Psoas muscle (tissue), 8 donors: Measurements from ENCODE around the gene INTS11. TPM values are rescaled to one million over a fixed set of nuclear protein-coding genes. Genes with fewer than 3 reads are reported as not detected.
"Not testable (repeated sequence)": the region's sequence is repeated elsewhere in the genome, so short reads cannot be mapped to it uniquely, and the experiment has no call there.

Source experiments
- ATAC-seq, 4 donors: fragments of 200-7000 bp; cut with Tn5 transposase; one replicate each; pipeline ENCODE4 v1.9.1; 2020; ENCODE audit warnings: moderate library complexity in 3 of 4, mild to moderate bottlenecking in 2 of 4
- DNase-seq, 2 donors: peaks; one replicate each; pipeline ENCODE4 v3.0.0-alpha.2; 2020
- H3K27ac ChIP-seq: fragments of 200-600 bp; one replicate; pipeline ENCODE4 v1.8.0; 2022
- H3K27me3 ChIP-seq, 3 donors: fragments of 200-600 bp in 1 of 3; one replicate each; pipeline versions ENCODE4 v1.6.1 to v1.8.0; 2013 to 2022; ENCODE audit warnings: low read length in 2 of 3, mild to moderate bottlenecking in 2 of 3, moderate library complexity in 1 of 3; ENCODE audit not compliant: insufficient read depth in 3 of 3
- H3K36me3 ChIP-seq, 2 donors: fragments of 200-600 bp in 1 of 2; one replicate each; pipeline versions ENCODE4 v1.6.1 to v1.8.0; 2013 to 2022; ENCODE audit warnings: low read depth in 1 of 2, mild to moderate bottlenecking in 1 of 2, moderate library complexity in 1 of 2; ENCODE audit not compliant: insufficient read depth in 1 of 2
- H3K4me1 ChIP-seq: fragments of 200-600 bp; one replicate; pipeline ENCODE4 v1.8.0; 2022
- H3K4me3 ChIP-seq: fragments of 200-600 bp; one replicate; pipeline ENCODE4 v1.8.0; 2022; ENCODE audit warnings: mild to moderate bottlenecking
- H3K9me3 ChIP-seq: fragments of 200-600 bp; one replicate; pipeline ENCODE4 v1.8.0; 2022
- CTCF ChIP-seq: fragments of 200-600 bp; IDR thresholded peaks from one replicate; pipeline ENCODE4 v1.8.0; 2022; ENCODE audit warnings: antibody characterized with exemption
- WGBS, 3 donors: extraction: QIAGEN DNeasy Blood & Tissue Kit; methylation state at CpG; one replicate each; pipeline versions ENCODE4 v1.1.6 to v1.1.7; 2013; 5-methylcytosine and 5-hydroxymethylcytosine counted together
- intact Hi-C, 2 donors: fragments of 100-400 bp; cut with DNase I; formaldehyde crosslinking; loops; one replicate each; pipeline versions ENCODE4 v1.11.0 to v1.14.2; 2022
- polyA plus RNA-seq, 3 donors: library from polyadenylated mRNA; stranded (reverse); fragments of 200-250 nt; gene quantifications; one replicate each; pipeline ENCODE4 v1.2.3, GENCODE V29; 2013
- total RNA-seq, 4 donors: library from RNA; stranded (reverse); fragmentation: NEBNext Ultra II Directional in 2 of 4; extraction: Animal tissue kit (Norgen Biotek cat#: 25700) in 2 of 4; gene quantifications; one replicate each; pipeline versions ENCODE4 v1.2.1 to v1.2.4, GENCODE V29; 2021 to 2023
- donor health status: healthy with polysubstance abuse.
- donor health status: DM: no; HTN: no; CAD: no; lungs with moderate emphysema.
- donor health status: Bipolar disorder and iron deficiency.
- donor health status: healthy.
- donor health status: DM: yes; HTN: yes; CAD: no.
- donor health status: DM: no; HTN: no; CAD: no.
- donor health status: DM: no; HTN: no; CAD: no.
- donor health status: DM: yes; HTN: yes; CAD: no.

Gene INTS11
- total and polyA plus RNA-seq, 7 donors = 55.6 to 80.8 (median 71.2) TPM

DNA sequence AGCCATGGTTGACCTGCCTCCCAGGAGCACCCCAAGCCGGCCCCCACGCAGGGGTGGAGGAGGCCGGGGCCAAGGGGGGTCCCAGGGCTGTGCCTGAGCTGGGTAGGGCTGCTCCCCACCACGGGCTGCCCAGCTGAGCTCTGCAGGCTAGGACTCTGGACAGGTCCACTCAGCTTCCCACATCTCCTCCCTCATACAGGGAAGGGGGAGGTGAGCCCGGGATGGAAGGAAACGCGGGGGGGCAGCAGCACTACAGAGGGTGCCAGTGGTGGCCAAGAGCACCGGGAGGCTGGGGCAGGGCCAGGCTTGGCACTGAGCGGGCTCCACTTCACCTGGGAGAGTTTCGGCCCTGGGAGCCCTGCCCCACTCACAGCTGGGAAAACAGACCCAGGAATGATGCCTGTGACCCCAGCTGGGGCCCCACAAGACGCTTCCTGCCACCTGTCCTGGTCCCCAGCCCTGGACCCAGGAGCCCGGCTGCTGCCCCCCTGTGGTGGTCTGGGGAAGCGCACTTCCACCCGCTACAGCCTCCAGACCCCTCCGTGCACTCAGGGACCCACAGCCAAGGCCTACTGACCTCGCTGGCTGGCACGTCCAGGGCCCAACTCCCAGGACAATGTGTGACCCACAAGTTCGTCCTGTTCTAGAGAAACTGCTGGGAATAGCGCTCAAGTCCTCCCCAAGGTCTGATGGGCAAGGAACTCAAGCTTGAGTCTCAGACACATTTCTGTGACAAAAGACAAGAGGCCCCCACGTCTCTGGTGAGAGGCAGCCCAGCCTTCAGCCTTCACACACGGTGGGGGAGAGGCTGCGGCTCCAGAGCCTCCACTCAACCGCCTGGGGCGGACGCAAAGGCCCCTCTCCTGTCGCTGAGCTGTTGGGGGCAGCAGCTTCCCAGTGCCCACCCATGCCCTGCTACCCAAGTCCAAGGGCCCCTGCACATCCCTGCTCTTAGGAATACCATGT lies 47.6 kb upstream of the INTS11 start:
- Histone ChIP-seq H3K4me1 (peaks cover 32% of the 10 kb centered on the region), H3K9me3 (no peaks in the 10 kb centered on the region), H3K4me3 (no peak overlapping the region), H3K27me3 (no peaks in the 10 kb centered on the region), H3K27ac (peak overlapping the region; percentile 56), H3K36me3 (peaks cover 0 to 12% of the 10 kb centered on the region in 2 donors)
- WGBS, 3 donors = 21 to 33% (median 25%) methylated on average over 24 to 26 of the region's 26 CpGs
- intact Hi-C loops = loop anchor here in 1 of 2 donors (2.0 kb wide), 1 partner anchor 23 kb away; the partner anchor contains the start of gene DVL1
- TF ChIP-seq CTCF = peak; percentile 92
- DNase-seq = peak; percentile 74 to 85
- peak; percentile 35 to 54 (median 43) for ATAC-seq

DNA sequence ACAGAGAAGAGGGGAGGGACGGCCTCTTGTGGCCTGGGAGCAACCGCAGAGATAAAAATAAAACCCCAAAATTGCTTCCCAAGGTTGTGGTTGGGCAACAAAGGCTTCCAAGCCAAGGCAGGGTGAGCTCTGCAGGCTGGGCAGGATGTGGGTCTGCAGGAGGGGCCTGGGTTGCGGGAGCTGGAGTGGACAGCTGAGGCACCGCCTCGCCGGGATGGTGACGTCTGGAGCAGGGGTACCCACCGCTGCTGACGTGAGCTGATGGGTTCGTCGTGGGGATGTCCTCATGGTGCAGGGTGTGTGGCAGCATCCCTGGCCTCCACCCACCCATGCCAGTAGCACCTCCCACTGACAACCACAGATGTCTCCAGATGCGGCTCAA lies 46.9 kb upstream of the INTS11 start:
- intact Hi-C loops = no loop called here
- DNase-seq (peak in 1 of 2 donors; percentile 49), ATAC-seq (no peak)
- no peak overlapping the region for H3K27ac ChIP-seq
- H3K9me3 ChIP-seq = no peaks in the 10 kb centered on the region
- 46 to 61% (median 47%) methylated on average over 12 of the region's 12 CpGs for WGBS, 3 donors
- no peak overlapping the region for H3K4me3 ChIP-seq
- TF ChIP-seq CTCF = no peak
- peaks cover 32% of the 10 kb centered on the region for H3K4me1 ChIP-seq
- H3K27me3 ChIP-seq = no peaks in the 10 kb centered on the region
- peaks cover 0 to 12% of the 10 kb centered on the region in 2 donors for H3K36me3 ChIP-seq

GRCh38 chr1:1370771-1371300 lies 46.4 kb upstream of the INTS11 start:
- Histone ChIP-seq H3K9me3 (no peaks in the 10 kb centered on the region), H3K36me3 (peaks cover 0 to 12% of the 10 kb centered on the region in 2 donors), H3K27me3 (no peaks in the 10 kb centered on the region), H3K27ac (no peak overlapping the region), H3K4me3 (no peak overlapping the region), H3K4me1 (peaks cover 28% of the 10 kb centered on the region)
- no peak for TF ChIP-seq CTCF
- DNase-seq (peak in 1 of 2 donors; percentile 53), ATAC-seq (no peak)
- intact Hi-C loops = no loop called here
- WGBS, 3 donors = 77 to 79% (median 78%) methylated on average over 16 of the region's 16 CpGs

- peaks cover 26% of the 10 kb centered on the region for H3K4me1 ChIP-seq
- H3K4me3 ChIP-seq, H3K9me3 ChIP-seq, intact Hi-C loops, DNase-seq, H3K27me3 ChIP-seq, H3K27ac ChIP-seq, ATAC-seq: not testable (repeated sequence)
- peaks cover 0 to 12% of the 10 kb centered on the region in 2 donors for H3K36me3 ChIP-seq
- 90 to 93% (median 91%) methylated on average over 14 of the region's 14 CpGs for WGBS, 3 donors
Observed at GRCh38 chr1:1370094-1370493, 45.6 kb upstream of the INTS11 start.

GRCh38 chr1:1367315-1367714 lies 42.9 kb upstream of the INTS11 start:
- no peaks in the 10 kb centered on the region for H3K36me3 ChIP-seq
- H3K4me1 ChIP-seq = peaks cover 7% of the 10 kb centered on the region
- no peak overlapping the region for H3K27ac ChIP-seq
- no peak for DNase-seq
- no peaks in the 10 kb centered on the region for H3K9me3 ChIP-seq
- TF ChIP-seq CTCF = no peak
- no peak for ATAC-seq
- H3K4me3 ChIP-seq = no peak overlapping the region
- intact Hi-C loops = no loop called here
- 94 to 97% (median 96%) methylated on average over 5 of the region's 5 CpGs for WGBS, 3 donors
- H3K27me3 ChIP-seq = no peaks in the 10 kb centered on the region
